HepG2 (cell line): ENCODE data around the gene MAMDC2. TPM values are rescaled to one million over a fixed set of nuclear protein-coding genes. Genes with fewer than 3 reads are reported as not detected.

Source experiments
- ATF4 ChIP-seq, 2 experiments: fragments of 450-650 bp in 1 of 2; sonication (generic) in 1 of 2; formaldehyde crosslinking; IDR thresholded peaks; 2 replicates each; pipeline versions ENCODE4 v1.5.0 to v1.8.0; 2020 to 2022; ENCODE audit warnings: mild to moderate bottlenecking in 1 of 2, missing genetic modification reagents in 1 of 2
- GMEB1 ChIP-seq: sonication (generic); formaldehyde crosslinking; IDR thresholded peaks from 2 replicates; pipeline ENCODE4 v1.5.1; 2020; ENCODE audit warnings: missing genetic modification reagents, mild to moderate bottlenecking, borderline replicate concordance
- HDAC2 ChIP-seq: sonication (generic); formaldehyde crosslinking; IDR thresholded peaks from 2 replicates; pipeline ENCODE4 v1.4.0; 2020; ENCODE audit warnings: missing genetic modification reagents
- MED8 ChIP-seq: sonication (generic); formaldehyde crosslinking; IDR thresholded peaks from 2 replicates; pipeline ENCODE4 v1.8.1; 2023; ENCODE audit warnings: mild to moderate bottlenecking, missing genetic modification reagents; ENCODE audit not compliant: insufficient replicate concordance
- MXI1 ChIP-seq: IDR thresholded peaks from 3 replicates; pipeline ENCODE4 v1.6.1; 2012; ENCODE audit warnings: low read depth, low read length, inconsistent platforms, borderline replicate concordance
- NAIF1 ChIP-seq: sonication (generic); formaldehyde crosslinking; IDR thresholded peaks from 2 replicates; pipeline ENCODE4 v1.5.0; 2020; ENCODE audit warnings: mild to moderate bottlenecking, missing genetic modification reagents, borderline replicate concordance
- NR1H2 ChIP-seq: sonication (generic); formaldehyde crosslinking; IDR thresholded peaks from 2 replicates; pipeline ENCODE4 v1.8.1; 2022; ENCODE audit warnings: low read depth, missing genetic modification reagents, borderline replicate concordance
- PBX3 ChIP-seq: sonication (generic); formaldehyde crosslinking; IDR thresholded peaks from 2 replicates; pipeline ENCODE4 v1.8.1; 2023; ENCODE audit warnings: missing genetic modification reagents, inconsistent platforms, borderline replicate concordance
- SATB2 ChIP-seq: sonication (generic); formaldehyde crosslinking; IDR thresholded peaks from 2 replicates; pipeline ENCODE4 v1.5.0; 2020; ENCODE audit warnings: missing genetic modification reagents
- SKI ChIP-seq: fragments of 450-650 bp; IDR thresholded peaks from one replicate; pipeline ENCODE4 v1.6.1; 2018; ENCODE audit warnings: mild to moderate bottlenecking; ENCODE audit not compliant: partially characterized antibody
- TBL1XR1 ChIP-seq: fragments of 150-350 bp; IDR thresholded peaks from 2 replicates; pipeline ENCODE4 v1.6.1; 2014; ENCODE audit warnings: borderline replicate concordance, low read length; ENCODE audit not compliant: partially characterized antibody
- ZBTB42 ChIP-seq: sonication (generic); formaldehyde crosslinking; IDR thresholded peaks from 2 replicates; pipeline ENCODE4 v1.5.0; 2020; ENCODE audit warnings: mild to moderate bottlenecking, missing genetic modification reagents
- ZBTB7B ChIP-seq: sonication (generic); formaldehyde crosslinking; IDR thresholded peaks from 2 replicates; pipeline ENCODE4 v1.4.0; 2020; ENCODE audit warnings: missing genetic modification reagents
- ZFAT ChIP-seq: sonication (generic); formaldehyde crosslinking; conservative IDR thresholded peaks from 2 replicates; pipeline ENCODE4 v1.8.1; 2023; ENCODE audit warnings: missing genetic modification reagents, inconsistent platforms
- ZMAT3 ChIP-seq: sonication (generic); formaldehyde crosslinking; conservative IDR thresholded peaks from 2 replicates; pipeline ENCODE4 v1.7.0; 2021; ENCODE audit warnings: missing genetic modification reagents
- ZNF280D ChIP-seq: sonication (generic); formaldehyde crosslinking; IDR thresholded peaks from 2 replicates; pipeline ENCODE4 v1.5.1; 2020; ENCODE audit warnings: mild to moderate bottlenecking, missing genetic modification reagents
- ZNF574 ChIP-seq: sonication (generic); formaldehyde crosslinking; IDR thresholded peaks from 2 replicates; pipeline ENCODE4 v1.4.0; 2020; ENCODE audit warnings: missing genetic modification reagents
- polyA plus RNA-seq, 8 experiments: library from polyadenylated mRNA; depleted of rRNA in 3 of 8; stranded (reverse) in 7 of 8; unstranded in 1 of 8; fragments of >200 nt; fragmentation: Illumina TruSeq in 4 of 8; extraction: Trizol in 4 of 8; gene quantifications; 2 replicates each; pipeline versions ENCODE4 v1.2.1 to v1.2.3, GENCODE V29; 2011 to 2016; ENCODE audit warnings: low read depth in 4 of 8, missing spikeins in 1 of 8, mixed read lengths in 1 of 8; ENCODE audit not compliant: insufficient read depth in 1 of 8
- total RNA-seq, 5 experiments: library from RNA; depleted of rRNA; stranded (reverse); fragments of >200 nt; fragmentation: Illumina TruSeq; extraction: Trizol; gene quantifications; 2 replicates each; pipeline ENCODE4 v1.2.3, GENCODE V29; 2016; ENCODE audit warnings: low read depth in 1 of 5

The MAMDC2 gene
- total and polyA plus RNA-seq, 2 of the 13 experiments (the other 11 are each of a cell fraction or from before 2014, with no cell fraction given): not detected

- TF ChIP-seq ZNF574 (CRISPR knock-in tag): peak; percentile 80
- peak; percentile 49; the same call in 1 of the 2 replicates for TF ChIP-seq PBX3 (CRISPR knock-in tag)
- TF ChIP-seq ZNF280D: peak; percentile 48; the same call in 1 of the 2 replicates
- peak; percentile 74 for TF ChIP-seq MED8
- TF ChIP-seq ATF4 (CRISPR knock-in tag; IDR thresholded peaks at IDR 0.05): peak in 1 of 2 experiments; percentile 66; a peak in 2 of 4 replicates
- peak; percentile 49 for TF ChIP-seq ZMAT3 (CRISPR knock-in tag)
- TF ChIP-seq MXI1: peak; percentile 61; the same call in 1 of the 3 replicates
- peak; percentile 77; the same call in 1 of the 2 replicates for TF ChIP-seq GMEB1 (CRISPR knock-in tag)
- no peak for TF ChIP-seq TBL1XR1
- TF ChIP-seq NR1H2: peak; percentile 32; the same call in 1 of the 2 replicates
- peak; percentile 47 for TF ChIP-seq HDAC2 (CRISPR knock-in tag)
- no peak for TF ChIP-seq ZFAT (CRISPR knock-in tag)
- no peak for TF ChIP-seq SATB2
- peak; percentile 35 for TF ChIP-seq ZBTB7B
- peak; percentile 72; the same call in 1 of the 2 replicates for TF ChIP-seq NAIF1
- TF ChIP-seq SKI: peak; percentile 12
- TF ChIP-seq ZBTB42 (CRISPR knock-in tag): peak; percentile 31; the same call in 1 of the 2 replicates
These were observed 215.3 kb downstream of the MAMDC2 start, which contains the start of gene SMC5 (continued) for GRCh38 chr9:70258692-70259511.
